Heart left ventricle (tissue), 16 donors: ENCODE data around the gene DAP. TPM values are rescaled to one million over a fixed set of nuclear protein-coding genes. Genes with fewer than 3 reads are reported as not detected.
"Not testable (repeated sequence)": the region's sequence is repeated elsewhere in the genome, so short reads cannot be mapped to it uniquely, and the experiment has no call there.

Experiments used
- ATAC-seq, 4 donors: fragments of 200-7000 bp; cut with Tn5 transposase; one replicate each; pipeline ENCODE4 v1.9.1; 2020 to 2022; ENCODE audit warnings: moderate library complexity in 4 of 4, mild to moderate bottlenecking in 3 of 4, moderate number of reproducible peaks in 1 of 4
- DNase-seq, 5 donors: peaks; one replicate each; pipeline ENCODE4 v3.0.0-alpha.2; 2020
- H3K27ac ChIP-seq, 12 donors: fragments of 200-600 bp; sonication (generic) in 4 of 12; one replicate each; pipeline versions ENCODE4 v1.5.0 to v1.8.0; 2016 to 2022; ENCODE audit warnings: mild to moderate bottlenecking in 2 of 12
- H3K27me3 ChIP-seq, 9 donors: fragments of 200-600 bp; sonication (generic) in 2 of 9; one replicate each; pipeline versions ENCODE4 v1.5.1 to v1.8.0; 2016 to 2022; ENCODE audit warnings: mild to moderate bottlenecking in 3 of 9
- H3K36me3 ChIP-seq, 9 donors: fragments of 200-600 bp; sonication (generic) in 2 of 9; one replicate each; pipeline versions ENCODE4 v1.5.0 to v1.8.0; 2018 to 2022; ENCODE audit warnings: mild to moderate bottlenecking in 2 of 9
- H3K4me1 ChIP-seq, 12 donors: fragments of 200-600 bp; sonication (generic) in 4 of 12; one replicate each; pipeline versions ENCODE4 v1.5.0 to v1.8.0; 2016 to 2022; ENCODE audit warnings: mild to moderate bottlenecking in 3 of 12
- H3K4me3 ChIP-seq, 12 donors: fragments of 200-600 bp; sonication (generic) in 4 of 12; one replicate each; pipeline versions ENCODE4 v1.5.0 to v1.8.0; 2017 to 2022; ENCODE audit warnings: mild to moderate bottlenecking in 9 of 12, moderate library complexity in 4 of 12
- H3K9me3 ChIP-seq, 12 donors: fragments of 200-600 bp; sonication (generic) in 4 of 12; one replicate each; pipeline versions ENCODE4 v1.5.0 to v1.8.0; 2016 to 2022; ENCODE audit warnings: mild to moderate bottlenecking in 1 of 12
- CTCF ChIP-seq, 12 donors: fragments of 200-600 bp; sonication (generic) in 4 of 12; IDR thresholded peaks; one replicate each; pipeline versions ENCODE4 v1.5.0 to v1.8.0; 2018 to 2022; ENCODE audit warnings: antibody characterized with exemption in 12 of 12, mild to moderate bottlenecking in 5 of 12
- POLR2A ChIP-seq, 2 donors: fragments of 450-650 bp; IDR thresholded peaks; one replicate each; pipeline ENCODE4 v1.6.1; 2017; ENCODE audit warnings: antibody characterized with exemption in 2 of 2, mild to moderate bottlenecking in 2 of 2, moderate library complexity in 2 of 2
- WGBS, 4 donors: extraction: QIAGEN DNeasy Blood & Tissue Kit in 2 of 4; methylation state at CpG; one replicate each; pipeline versions ENCODE4 v1.1.5 to v1.1.7; 2013 to 2018; 5-methylcytosine and 5-hydroxymethylcytosine counted together
- intact Hi-C, 10 donors: fragments of 100-400 bp; cut with DNase I; formaldehyde crosslinking; loops; one replicate each; pipeline versions ENCODE4 v1.11.1 to v1.14.2; 2022
- polyA plus RNA-seq, 2 donors: library from polyadenylated mRNA; stranded (reverse); fragments of 200-250 nt; gene quantifications; one replicate each; pipeline ENCODE4 v1.2.3, GENCODE V29; 2013
- total RNA-seq, 9 donors: library from RNA; depleted of rRNA in 2 of 9; stranded (reverse); fragments of >200 nt in 2 of 9; fragmentation: NEBNext Ultra II Directional in 3 of 9; extraction: Animal tissue kit (Norgen Biotek cat#: 25700) in 3 of 9; gene quantifications; one replicate each; pipeline versions ENCODE4 v1.1.0 to v1.2.4, GENCODE V29; 2016 to 2023
- donor health status: ischemic (EF 13 %, LVEDD 7.1; RV severe dilation, severe dysfunction).
- donor health status: healthy with polysubstance abuse.
- donor health status: DM: no; HTN: yes; CAD: no.
- donor health status: DM: no; HTN: no; CAD: no.
- donor health status: ischemic (EF 25% LVEDD 6.9; RV normal size, moderate dysfunction).
- donor health status: ischemic (EF 25% LVEDD 5.7; RV mildly dilated, moderate dysfunction).
- donor health status: healthy.
- donor health status: DM: yes; HTN: yes; CAD: no.
- donor health status: ischemic (EF 35%, LVEDD 5.7; RV mildly dilated, moderate dysfunction).
- donor health status: nonischemic (EF 11% LVEDD 7.7; RV severe dilation, severe dysfunction).
- donor health status: DM: yes; HTN: yes; CAD: no.
- donor health status: PGD.
- donor health status: ischemic (EF 29% LVEDD 5.4; RV normal size, mild dysfunction).
- donor health status: nonischemic (EF 23%, LVEDD 6.1; RV moderate dilation, normal function).

Gene DAP
- total and polyA plus RNA-seq, 11 donors: 13.8 to 61.6 (median 28.5) TPM

DNA sequence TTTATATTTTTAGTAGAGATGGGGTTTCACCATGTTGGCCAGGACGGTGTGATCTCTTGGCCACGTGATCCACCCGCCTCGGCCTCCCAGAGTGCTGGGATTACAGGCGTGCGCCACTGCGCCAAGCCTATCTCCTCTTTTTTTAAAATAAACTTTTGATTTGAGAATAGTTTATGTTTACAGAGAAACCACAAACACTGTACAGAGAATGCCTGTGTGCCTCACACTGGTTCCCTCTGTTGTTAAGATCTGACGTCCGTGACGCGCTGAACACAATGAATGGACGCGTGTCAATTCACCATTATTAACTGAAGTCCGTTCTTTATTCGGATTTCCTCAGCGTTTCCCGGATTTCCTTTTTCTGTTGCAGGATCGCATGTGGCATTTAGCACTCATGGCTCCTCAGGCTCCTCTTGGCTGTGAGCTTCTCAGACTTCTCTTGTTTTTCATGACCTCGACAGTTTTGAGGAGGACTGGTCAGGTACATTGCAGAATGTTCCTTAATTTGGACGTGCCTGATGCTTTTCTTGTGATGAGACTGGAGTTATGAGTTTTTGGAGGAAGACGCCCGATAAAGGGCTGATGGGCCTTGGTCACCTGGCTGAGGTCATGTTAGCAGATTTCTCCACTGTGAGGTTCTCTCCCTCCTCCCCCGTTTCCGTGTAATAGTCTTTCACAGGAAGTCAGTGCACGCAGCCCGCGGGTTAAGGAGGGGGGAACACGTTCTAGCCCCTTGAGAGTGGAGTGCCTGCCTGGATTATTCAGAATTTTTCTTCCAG lies 127.6 kb downstream of the DAP start:
- H3K4me3 ChIP-seq: no peak overlapping the region
- peaks cover 0 to 7% (median 0%) of the 10 kb centered on the region in 9 donors for H3K36me3 ChIP-seq
- DNase-seq (peak in 1 of 5 donors; percentile 36), ATAC-seq (peak in 2 of 4 donors; percentile 44 to 79)
- 59 to 68% (median 64%) methylated on average over 28 of the region's 28 CpGs for WGBS, 4 donors
- no peak for TF ChIP-seq CTCF (IDR thresholded peaks at IDR 0.05)
- TF ChIP-seq POLR2A (IDR thresholded peaks at IDR 0.05): no peak
- no peaks in the 10 kb centered on the region for H3K27me3 ChIP-seq
- H3K4me1 ChIP-seq: peaks cover 0 to 53% (median 1%) of the 10 kb centered on the region in 12 donors
- no peaks in the 10 kb centered on the region for H3K9me3 ChIP-seq
- no peak overlapping the region for H3K27ac ChIP-seq
- intact Hi-C loops: loop anchor here in 1 of 10 donors (10.0 kb wide), 1 partner anchor 349 kb away; no protein-coding TSS in a partner anchor

GRCh38 chr5:10632110-10632761 lies 128.8 kb downstream of the DAP start:
- intact Hi-C loops: loop anchor here in 1 of 10 donors (10.0 kb wide), 1 partner anchor 347 kb away; no protein-coding TSS in a partner anchor
- WGBS, 4 donors: 78 to 95% (median 84%) methylated on average over 22 to 23 of the region's 23 CpGs
- TF ChIP-seq POLR2A (IDR thresholded peaks at IDR 0.05) (no peak), CTCF (IDR thresholded peaks at IDR 0.05) (no peak)
- Histone ChIP-seq H3K27me3 (no peaks in the 10 kb centered on the region), H3K9me3 (no peaks in the 10 kb centered on the region), H3K4me3 (peak overlapping the region in 1 of 12 donors; percentile 3), H3K36me3 (no peaks in the 10 kb centered on the region), H3K27ac (no peak overlapping the region), H3K4me1 (peaks cover 0 to 64% (median 11%) of the 10 kb centered on the region in 12 donors)
- DNase-seq (no peak), ATAC-seq (no peak)

GRCh38 chr5:10631316-10631996 lies 129.6 kb downstream of the DAP start:
- no peaks in the 10 kb centered on the region for H3K9me3 ChIP-seq
- H3K27ac ChIP-seq: no peak overlapping the region
- intact Hi-C loops: loop anchor here in 1 of 10 donors (10.0 kb wide), 1 partner anchor 347 kb away; no protein-coding TSS in a partner anchor
- 90 to 93% (median 91%) methylated on average over 18 of the region's 18 CpGs for WGBS, 4 donors
- peak overlapping the region in 1 of 12 donors; percentile 3 for H3K4me3 ChIP-seq
- no peaks in the 10 kb centered on the region for H3K27me3 ChIP-seq
- H3K4me1 ChIP-seq: peaks cover 0 to 72% (median 17%) of the 10 kb centered on the region in 12 donors
- no peaks in the 10 kb centered on the region for H3K36me3 ChIP-seq
- TF ChIP-seq CTCF (IDR thresholded peaks at IDR 0.05) (no peak), POLR2A (IDR thresholded peaks at IDR 0.05) (no peak)
- no peak for ATAC-seq
- DNase-seq: no peak

- 74 to 94% (median 89%) methylated on average over 4 of the region's 4 CpGs for WGBS, 4 donors
- not testable (repeated sequence) for H3K27me3 ChIP-seq
These were observed 130.3 kb downstream of the DAP start for GRCh38 chr5:10630744-10631143.

More at GRCh38 chr5:10630744-10631143, 130.3 kb downstream of the DAP start:
- not testable (repeated sequence) for H3K9me3 ChIP-seq, H3K36me3 ChIP-seq, H3K27ac ChIP-seq, H3K4me3 ChIP-seq, ATAC-seq, DNase-seq
- H3K4me1 ChIP-seq: peaks cover 0 to 69% (median 20%) of the 10 kb centered on the region in 12 donors
- intact Hi-C loops: loop anchor here in 1 of 10 donors (10.0 kb wide), 1 partner anchor 346 kb away; no protein-coding TSS in a partner anchor
